Measurements from ENCODE around the gene ADRA2C.

GRCh38 chr4:3814053-3814570 is 47.9 kb downstream of the ADRA2C start:
- TF ChIP-seq CTCF (IDR thresholded peaks at IDR 0.05) (no peak), POLR2A (IDR thresholded peaks at IDR 0.05) (no peak)

Measured in adrenal gland (tissue), 5 donors.